ENCODE results near the gene ACSL3.

Gene ACSL3

DNA sequence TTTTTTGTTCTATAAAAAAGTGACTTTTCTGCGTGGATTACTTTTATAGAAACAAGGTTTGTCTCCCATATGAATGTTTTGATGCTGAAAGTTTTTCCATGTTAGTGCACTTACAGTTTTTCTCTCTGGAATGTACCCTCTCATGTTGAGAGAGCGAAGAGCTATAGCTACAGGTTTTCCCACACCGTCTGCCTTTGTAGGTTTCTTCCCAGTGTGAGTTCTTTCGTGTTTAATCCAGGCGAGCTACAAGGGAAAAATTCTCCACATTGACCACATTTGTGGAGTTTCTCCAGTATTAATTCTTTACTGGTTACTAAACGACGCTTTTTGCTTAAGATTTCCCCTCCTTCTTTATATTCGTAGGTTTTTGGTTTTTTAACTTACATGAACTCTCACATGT is 85.1 kb downstream of the ACSL3 start:
- H3K4me3 ChIP-seq (ENCODE audit: control insufficient read depth, low read depth, low read length): no peak overlapping the region
- no peak for TF ChIP-seq CTCF (IDR thresholded peaks at IDR 0.05; ENCODE audit: control insufficient read depth, insufficient read depth, low read depth, low read length, missing control alignments)
- DNase-seq (ENCODE audit: low read depth): no peak

GRCh38 chr2:222946700-222947287 is 86.0 kb downstream of the ACSL3 start:
- no peak for TF ChIP-seq CTCF (IDR thresholded peaks at IDR 0.05; ENCODE audit: control insufficient read depth, insufficient read depth, low read depth, low read length, missing control alignments)
- no peak for DNase-seq (ENCODE audit: low read depth)
- no peak overlapping the region for H3K4me3 ChIP-seq (ENCODE audit: control insufficient read depth, low read depth, low read length)

DNA sequence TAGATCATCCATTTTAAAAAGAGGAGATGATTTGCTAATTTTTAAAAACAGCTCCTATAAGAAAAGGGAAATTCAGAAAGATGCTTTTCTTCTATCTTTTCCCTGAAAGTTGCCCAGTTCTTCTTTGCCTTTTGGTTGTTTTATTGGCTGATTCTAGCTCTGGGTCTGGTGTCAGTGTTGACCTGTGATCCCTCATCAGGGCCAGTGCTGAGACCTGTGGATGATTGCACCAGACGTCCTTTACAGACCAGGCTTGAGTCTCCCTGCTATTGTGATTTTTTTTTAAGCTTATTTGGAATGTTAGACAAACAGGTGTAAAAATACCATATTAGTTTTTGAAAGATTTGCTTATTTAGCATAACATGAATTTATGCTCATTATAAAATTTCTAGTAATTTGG is 88.2 kb downstream of the ACSL3 start:
- no peak overlapping the region for H3K4me3 ChIP-seq (ENCODE audit: control insufficient read depth, low read depth, low read length)
- DNase-seq (ENCODE audit: low read depth): no peak
- TF ChIP-seq CTCF (IDR thresholded peaks at IDR 0.05; ENCODE audit: control insufficient read depth, insufficient read depth, low read depth, low read length, missing control alignments): no peak

GRCh38 chr2:222949690-222950323 is 89.0 kb downstream of the ACSL3 start:
- no peak overlapping the region for H3K4me3 ChIP-seq (ENCODE audit: control insufficient read depth, low read depth, low read length)
- TF ChIP-seq CTCF (IDR thresholded peaks at IDR 0.05; ENCODE audit: control insufficient read depth, insufficient read depth, low read depth, low read length, missing control alignments): no peak
- DNase-seq (ENCODE audit: low read depth): no peak

GRCh38 chr2:222950638-222951285 is 89.9 kb downstream of the ACSL3 start:
- peak; percentile 49 for DNase-seq (ENCODE audit: low read depth)
- no peak overlapping the region for H3K4me3 ChIP-seq (ENCODE audit: control insufficient read depth, low read depth, low read length)
- TF ChIP-seq CTCF (IDR thresholded peaks at IDR 0.05; ENCODE audit: control insufficient read depth, insufficient read depth, low read depth, low read length, missing control alignments): no peak

DNA sequence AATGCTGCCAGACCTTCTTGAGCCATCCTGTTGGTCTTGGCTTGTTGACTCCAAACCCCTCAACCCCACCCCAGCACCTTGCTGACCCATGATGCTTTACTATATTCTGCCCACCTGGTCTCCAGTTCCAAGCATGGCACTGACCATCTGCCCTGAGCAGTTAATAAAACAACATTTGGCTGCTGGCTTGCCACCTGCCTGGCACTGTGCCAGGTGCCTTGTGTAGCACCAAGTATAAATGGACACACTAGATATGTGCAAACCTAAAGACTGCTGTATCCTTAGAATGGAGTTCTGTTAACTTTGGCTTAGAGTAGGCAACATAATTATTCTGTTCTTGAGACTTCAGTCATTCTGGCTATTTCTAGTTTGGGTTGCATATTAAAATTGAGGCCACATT is 91.4 kb downstream of the ACSL3 start:
- no peak for DNase-seq (ENCODE audit: low read depth)
- no peak for TF ChIP-seq CTCF (IDR thresholded peaks at IDR 0.05; ENCODE audit: control insufficient read depth, insufficient read depth, low read depth, low read length, missing control alignments)
- H3K4me3 ChIP-seq (ENCODE audit: control insufficient read depth, low read depth, low read length): no peak overlapping the region
